ENCODE results near the gene PIK3IP1. TPM values are rescaled to one million over a fixed set of nuclear protein-coding genes. Genes with fewer than 3 reads are reported as not detected.

The PIK3IP1 gene
- total RNA-seq, 1 experiment from 2014 or later = 0.87 TPM

- Mint-ChIP-seq H3K27ac (peak overlapping the region in 2 of 3 experiments; percentile 80 to 85; a peak in 3 of 7 replicates), H3K4me3 (no peak overlapping the region), H3K36me3 (ENCODE audit: insufficient read depth in 1 of 3, low read depth in 3 of 3) (peaks cover 43 to 97% (median 87%) of the 10 kb centered on the region in 3 experiments; a peak in 6 of 7 replicates), H3K4me1 (peaks cover 14 to 20% of the 10 kb centered on the region in 2 experiments), H3K9me3 (no peaks in the 10 kb centered on the region), H3K27me3 (ENCODE audit: low read depth) (no peaks in the 10 kb centered on the region)
- Histone ChIP-seq H3K79me2 (ENCODE audit: insufficient read depth, low read length) (no peaks in the 10 kb centered on the region), H3T11ph (ENCODE audit: low read length) (no peak overlapping the region), H3K9me3 (ENCODE audit: control insufficient read depth, low read depth, low read length) (no peaks in the 10 kb centered on the region), H3K14ac (ENCODE audit: insufficient read depth, low read length) (no peak overlapping the region), H4K5ac (ENCODE audit: insufficient read length, low read depth, low read length) (no peak overlapping the region), H2BK5ac (ENCODE audit: insufficient read length, low read length) (no peak overlapping the region), H2BK12ac (ENCODE audit: insufficient read length, low read depth, low read length) (no peak overlapping the region), H3K18ac (ENCODE audit: insufficient read length, low read depth, low read length) (no peak overlapping the region), H3K9ac (ENCODE audit: extremely low read depth, insufficient read length, low read length) (no peak overlapping the region), H4K8ac (replicated peaks; ENCODE audit: insufficient read length, low read depth, low read length) (no peak overlapping the region), H2BK120ac (ENCODE audit: low read depth, low read length, poor library complexity, severe bottlenecking) (no peak overlapping the region), H3K56ac (ENCODE audit: insufficient read length, low read depth, low read length) (no peak overlapping the region), H3K4me2 (ENCODE audit: insufficient read depth, insufficient read length, low read length) (no peak overlapping the region), H2BK15ac (ENCODE audit: low read depth, low read length) (no peak overlapping the region), H3K79me1 (ENCODE audit: insufficient read depth, low read depth, low read length, poor library complexity, severe bottlenecking) (peaks cover 3% of the 10 kb centered on the region), H2BK20ac (ENCODE audit: low read depth, low read length, poor library complexity, severe bottlenecking) (no peak overlapping the region), H3K23ac (ENCODE audit: insufficient read length, low read depth, low read length) (no peak overlapping the region), H2AFZ (ENCODE audit: low read length) (no peak overlapping the region), H3K27me3 (ENCODE audit: insufficient read depth, low read length) (no peaks in the 10 kb centered on the region), H4K20me1 (ENCODE audit: control insufficient read depth, insufficient read depth, insufficient read length) (no peaks in the 10 kb centered on the region), H3K4me1 (ENCODE audit: insufficient read depth, low read length) (no peaks in the 10 kb centered on the region), H4K91ac (ENCODE audit: insufficient read length, low read depth, low read length) (no peak overlapping the region), H3K4ac (ENCODE audit: low read depth, low read length) (no peak overlapping the region), H3K27ac (ENCODE audit: insufficient read length, low read depth, low read length) (no peak overlapping the region), H3K23me2 (ENCODE audit: insufficient read length, low read depth, low read length, poor library complexity, severe bottlenecking) (no peaks in the 10 kb centered on the region), H2AK5ac (ENCODE audit: insufficient read length, low read length) (no peak overlapping the region)
- TF ChIP-seq CTCF (conservative IDR thresholded peaks at IDR 0.05) = no peak
- no peak for DNase-seq
- WGBS (ENCODE audit: extremely low coverage, insufficient read length, low lambda C conversion rate) = no CpG with 5 or more reads among the region's 4 CpGs
Observed at GRCh38 chr22:31329029-31329428, 36.7 kb upstream of the PIK3IP1 start.
